Neural progenitor cell (in vitro differentiated cells): ENCODE measurements around the gene STOM. TPM values are rescaled to one million over a fixed set of nuclear protein-coding genes. Genes with fewer than 3 reads are reported as not detected.

Source experiments
- DNase-seq: peaks from one replicate; pipeline ENCODE4 v3.0.0-alpha.2; 2016; ENCODE audit warnings: low spot score
- H2AFZ ChIP-seq: fragments of 200-600 bp; sonication (generic); replicated peaks from 2 replicates; pipeline ENCODE4 v1.6.1; 2016; ENCODE audit warnings: antibody characterized with exemption
- H3F3A ChIP-seq: fragments of 200-600 bp; sonication (generic); 2 replicates; pipeline ENCODE4 v1.6.1; 2016; ENCODE audit warnings: antibody characterized with exemption, low read depth
- H3K27ac ChIP-seq: fragments of 200-600 bp; sonication (generic); 2 replicates; pipeline ENCODE4 v1.5.1; 2016; ENCODE audit warnings: mild to moderate bottlenecking
- H3K27me3 ChIP-seq: fragments of 200-600 bp; sonication (generic); 2 replicates; pipeline ENCODE4 v1.6.1; 2016; ENCODE audit warnings: mild to moderate bottlenecking, moderate library complexity
- H3K36me3 ChIP-seq: fragments of 200-600 bp; sonication (generic); 2 replicates; pipeline ENCODE4 v1.5.1; 2016
- H3K4me1 ChIP-seq: fragments of 200-600 bp; sonication (generic); 2 replicates; pipeline ENCODE4 v1.6.1; 2016; ENCODE audit warnings: mixed run types
- H3K4me2 ChIP-seq: fragments of 200-600 bp; sonication (generic); 2 replicates; pipeline ENCODE4 v1.6.1; 2016
- H3K4me3 ChIP-seq: fragments of 200-600 bp; sonication (generic); 2 replicates; pipeline ENCODE4 v1.5.1; 2016
- H3K79me2 ChIP-seq: fragments of 200-600 bp; sonication (generic); 2 replicates; pipeline ENCODE4 v1.6.1; 2016; ENCODE audit warnings: low read depth
- H3K9ac ChIP-seq: fragments of 200-600 bp; sonication (generic); 2 replicates; pipeline ENCODE4 v1.6.1; 2016
- H3K9me3 ChIP-seq: fragments of 200-600 bp; sonication (generic); 2 replicates; pipeline ENCODE4 v1.5.1; 2016; ENCODE audit warnings: low read depth
- H4K20me1 ChIP-seq: fragments of 200-600 bp; sonication (generic); 2 replicates; pipeline ENCODE4 v1.6.1; 2016; ENCODE audit warnings: low read depth
- H3K27ac Mint-ChIP-seq: 3 replicates; pipeline ENCODE4 v1.8.0; 2021; ENCODE audit warnings: mixed read lengths
- H3K27me3 Mint-ChIP-seq: 2 replicates; pipeline ENCODE4 v1.8.0; 2022; ENCODE audit warnings: low read depth, mild to moderate bottlenecking, inconsistent platforms, moderate library complexity, mixed read lengths; ENCODE audit not compliant: insufficient read depth
- H3K36me3 Mint-ChIP-seq: 3 replicates; pipeline ENCODE4 v1.8.0; 2021; ENCODE audit warnings: mixed read lengths
- H3K4me1 Mint-ChIP-seq: 3 replicates; pipeline ENCODE4 v1.8.0; 2021; ENCODE audit warnings: mixed read lengths
- H3K4me3 Mint-ChIP-seq: 3 replicates; pipeline ENCODE4 v1.8.0; 2021; ENCODE audit warnings: mild to moderate bottlenecking, moderate library complexity, mixed read lengths
- H3K9me3 Mint-ChIP-seq: 3 replicates; pipeline ENCODE4 v1.8.0; 2020; ENCODE audit warnings: mixed read lengths
- EZH2 ChIP-seq: fragments of 200-600 bp; sonication (generic); IDR thresholded peaks from 2 replicates; pipeline ENCODE4 v1.6.1; 2017; ENCODE audit warnings: antibody characterized with exemption, mild to moderate bottlenecking, moderate library complexity
- EZH2phosphoT487 ChIP-seq: fragments of 200-600 bp; sonication (generic); IDR thresholded peaks from 2 replicates; pipeline ENCODE4 v1.6.1; 2017; ENCODE audit warnings: antibody characterized with exemption
- total RNA-seq: library from RNA; depleted of rRNA; stranded (reverse); fragments of >200 nt; gene quantifications from 2 replicates; pipeline ENCODE4 v1.2.3, GENCODE V29; 2015; ENCODE audit warnings: low replicate concordance
- TF ChIP-seq, protein P1 (sequence below): fragments of 200-600 bp; sonication (generic); IDR thresholded peaks from 2 replicates; pipeline ENCODE4 v1.5.1; 2017; ENCODE audit warnings: antibody characterized with exemption, mild to moderate bottlenecking

STOM gene
- total RNA-seq, 1 donor from 2014 or later = 99.4 TPM

DNA sequence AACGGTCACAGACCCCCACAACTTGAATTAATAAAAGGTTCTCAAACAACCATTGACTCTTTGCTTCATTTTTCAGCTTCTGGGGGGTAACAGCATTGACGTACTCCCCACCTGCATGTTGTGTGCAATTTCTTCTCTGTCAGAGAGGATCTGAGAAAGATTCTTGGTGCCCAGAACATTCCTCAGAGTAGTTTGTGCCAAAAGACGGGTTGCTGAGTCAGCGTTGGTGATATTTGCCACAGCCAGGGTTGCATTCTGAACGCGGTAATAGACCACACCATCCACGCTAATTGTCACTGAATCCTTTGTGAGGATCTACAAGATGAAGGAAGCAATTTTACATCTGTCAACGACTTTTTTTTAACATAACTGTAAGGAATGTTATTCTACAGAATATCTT is 21.0 kb downstream of the STOM start:
- H3K4me3 Mint-ChIP-seq = no peak overlapping the region

DNA sequence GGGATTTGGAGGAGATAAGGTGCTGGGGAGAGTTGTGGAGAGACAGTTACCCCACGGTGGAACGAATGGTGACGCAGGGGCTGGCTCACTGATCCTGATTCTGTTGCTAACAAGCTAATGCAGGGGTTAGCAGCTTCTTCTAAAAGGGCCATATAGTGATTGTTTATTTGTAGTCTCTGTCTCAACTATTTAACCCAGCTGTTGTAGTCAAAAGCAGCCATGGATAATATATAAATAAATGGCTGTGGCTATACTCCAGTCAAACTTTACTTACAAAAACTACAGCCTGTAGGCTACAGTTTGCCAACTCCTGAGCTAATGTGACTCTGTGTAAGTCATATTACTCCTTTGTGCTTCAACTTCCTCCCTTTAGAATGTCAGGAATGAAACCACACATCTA is 21.8 kb downstream of the STOM start:
- no peaks in the 10 kb centered on the region for H4K20me1 ChIP-seq
- H3K4me2 ChIP-seq = no peak overlapping the region
- no peaks in the 10 kb centered on the region for H3K27me3 Mint-ChIP-seq
- DNase-seq = no peak
- H3K9me3 ChIP-seq = no peaks in the 10 kb centered on the region
- H3K4me1 Mint-ChIP-seq = peaks cover 10% of the 10 kb centered on the region
- H3K36me3 ChIP-seq = peaks cover 15% of the 10 kb centered on the region
- no peak overlapping the region for H3K9ac ChIP-seq
- no peak overlapping the region for H3K27ac Mint-ChIP-seq
- H3K4me3 Mint-ChIP-seq = no peak overlapping the region
- H3K27ac ChIP-seq = no peak overlapping the region
- no peaks in the 10 kb centered on the region for H3K4me1 ChIP-seq
- no peak overlapping the region for H2AFZ ChIP-seq
- no peaks in the 10 kb centered on the region for H3F3A ChIP-seq
- H3K27me3 ChIP-seq = no peaks in the 10 kb centered on the region
- TF ChIP-seq, protein P1, sequence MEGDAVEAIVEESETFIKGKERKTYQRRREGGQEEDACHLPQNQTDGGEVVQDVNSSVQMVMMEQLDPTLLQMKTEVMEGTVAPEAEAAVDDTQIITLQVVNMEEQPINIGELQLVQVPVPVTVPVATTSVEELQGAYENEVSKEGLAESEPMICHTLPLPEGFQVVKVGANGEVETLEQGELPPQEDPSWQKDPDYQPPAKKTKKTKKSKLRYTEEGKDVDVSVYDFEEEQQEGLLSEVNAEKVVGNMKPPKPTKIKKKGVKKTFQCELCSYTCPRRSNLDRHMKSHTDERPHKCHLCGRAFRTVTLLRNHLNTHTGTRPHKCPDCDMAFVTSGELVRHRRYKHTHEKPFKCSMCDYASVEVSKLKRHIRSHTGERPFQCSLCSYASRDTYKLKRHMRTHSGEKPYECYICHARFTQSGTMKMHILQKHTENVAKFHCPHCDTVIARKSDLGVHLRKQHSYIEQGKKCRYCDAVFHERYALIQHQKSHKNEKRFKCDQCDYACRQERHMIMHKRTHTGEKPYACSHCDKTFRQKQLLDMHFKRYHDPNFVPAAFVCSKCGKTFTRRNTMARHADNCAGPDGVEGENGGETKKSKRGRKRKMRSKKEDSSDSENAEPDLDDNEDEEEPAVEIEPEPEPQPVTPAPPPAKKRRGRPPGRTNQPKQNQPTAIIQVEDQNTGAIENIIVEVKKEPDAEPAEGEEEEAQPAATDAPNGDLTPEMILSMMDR = no peak
- TF ChIP-seq EZH2phosphoT487 (no peak), EZH2 (no peak)
- no peaks in the 10 kb centered on the region for H3K36me3 Mint-ChIP-seq
- H3K4me3 ChIP-seq = no peak overlapping the region
- no peaks in the 10 kb centered on the region for H3K79me2 ChIP-seq
- no peaks in the 10 kb centered on the region for H3K9me3 Mint-ChIP-seq

More for the DNA sequence above, 21.0 kb downstream of the STOM start:
- H3K4me1 Mint-ChIP-seq = peaks cover 10% of the 10 kb centered on the region
- H3K36me3 Mint-ChIP-seq = no peaks in the 10 kb centered on the region
- H3K9ac ChIP-seq = no peak overlapping the region
- H3K9me3 Mint-ChIP-seq = no peaks in the 10 kb centered on the region
- no peaks in the 10 kb centered on the region for H3K27me3 ChIP-seq
- no peaks in the 10 kb centered on the region for H4K20me1 ChIP-seq
- H3K4me1 ChIP-seq = no peaks in the 10 kb centered on the region
- no peak overlapping the region for H3K27ac Mint-ChIP-seq
- no peaks in the 10 kb centered on the region for H3K9me3 ChIP-seq
- H3K36me3 ChIP-seq = peaks cover 15% of the 10 kb centered on the region
- no peak overlapping the region for H3K4me3 ChIP-seq
- no peaks in the 10 kb centered on the region for H3F3A ChIP-seq
- no peak for DNase-seq
- H3K79me2 ChIP-seq = no peaks in the 10 kb centered on the region
- H2AFZ ChIP-seq = no peak overlapping the region
- no peak overlapping the region for H3K27ac ChIP-seq
- H3K4me2 ChIP-seq = no peak overlapping the region
- no peaks in the 10 kb centered on the region for H3K27me3 Mint-ChIP-seq
- TF ChIP-seq EZH2 (no peak), EZH2phosphoT487 (no peak)
- TF ChIP-seq, protein P1 = no peak

DNA sequence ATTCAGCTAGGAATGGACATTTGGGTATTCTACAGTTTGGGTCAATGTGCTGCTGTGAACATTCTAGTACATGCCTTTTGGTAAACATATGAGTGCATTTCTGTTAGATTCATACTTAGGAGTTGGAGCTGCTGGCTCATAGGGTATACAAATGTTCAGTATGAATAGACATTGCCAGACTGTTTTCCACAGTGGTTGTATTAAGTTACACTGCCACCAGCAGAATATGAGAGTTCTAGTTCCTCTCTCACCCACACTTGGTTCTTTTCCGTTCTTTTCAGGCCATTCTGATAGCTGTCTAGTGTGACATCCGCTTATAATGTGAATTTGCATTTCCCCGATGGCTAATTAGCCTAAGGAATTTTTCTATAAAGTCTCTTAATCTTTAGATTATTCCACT is 25.0 kb downstream of the STOM start:
- Histone ChIP-seq H3K36me3 (peaks cover 11% of the 10 kb centered on the region), H3F3A (no peaks in the 10 kb centered on the region), H3K4me2 (no peak overlapping the region), H3K4me1 (no peaks in the 10 kb centered on the region), H2AFZ (no peak overlapping the region), H3K27ac (no peak overlapping the region), H4K20me1 (no peaks in the 10 kb centered on the region), H3K79me2 (no peaks in the 10 kb centered on the region), H3K27me3 (no peaks in the 10 kb centered on the region), H3K4me3 (no peak overlapping the region), H3K9me3 (no peaks in the 10 kb centered on the region), H3K9ac (no peak overlapping the region)
- H3K36me3 Mint-ChIP-seq = no peaks in the 10 kb centered on the region
- no peak overlapping the region for H3K27ac Mint-ChIP-seq
- no peak for DNase-seq
- H3K9me3 Mint-ChIP-seq = no peaks in the 10 kb centered on the region
- no peaks in the 10 kb centered on the region for H3K4me1 Mint-ChIP-seq
- H3K27me3 Mint-ChIP-seq = no peaks in the 10 kb centered on the region
- no peak overlapping the region for H3K4me3 Mint-ChIP-seq
- TF ChIP-seq EZH2 = no peak
- TF ChIP-seq, protein P1 = no peak
- no peak for TF ChIP-seq EZH2phosphoT487
